GM12878 (cell line): ENCODE results near the gene CMTM1. TPM values are rescaled to one million over a fixed set of nuclear protein-coding genes. Genes with fewer than 3 reads are reported as not detected.

Experiments used
- ATF3 ChIP-seq: IDR thresholded peaks from 2 replicates; pipeline ENCODE4 v1.6.1; 2011; ENCODE audit warnings: low read depth, mild to moderate bottlenecking, low read length, moderate library complexity, borderline replicate concordance; ENCODE audit errors: extremely low read depth
- CBX5 ChIP-seq: sonication (generic); IDR thresholded peaks from 2 replicates; pipeline ENCODE4 v1.6.1; 2016; ENCODE audit warnings: low read depth, moderate library complexity, mild to moderate bottlenecking, inconsistent platforms
- CHD4 ChIP-seq: fragments of 200-600 bp; sonication (generic); IDR thresholded peaks from 2 replicates; pipeline ENCODE4 v1.6.1; 2016; ENCODE audit warnings: mild to moderate bottlenecking
- E2F4 ChIP-seq: IDR thresholded peaks from 2 replicates; pipeline ENCODE4 v1.6.1; 2012; ENCODE audit warnings: low read depth, low read length, improper control_type of control experiment
- ETV6 ChIP-seq, 2 experiments: fragments of 450-650 bp in 1 of 2; IDR thresholded peaks in 1 of 2; conservative IDR thresholded peaks in 1 of 2; 2 replicates each; pipeline ENCODE4 v1.6.1; 2014; ENCODE audit warnings: antibody characterized with exemption in 1 of 2, borderline replicate concordance in 1 of 2, low read depth in 1 of 2, mild to moderate bottlenecking in 1 of 2, moderate library complexity in 1 of 2
- EZH2 ChIP-seq: IDR thresholded peaks from 2 replicates; pipeline ENCODE4 v1.6.1; 2012; ENCODE audit warnings: low read depth, mild to moderate bottlenecking, control low read depth, inconsistent platforms, low read length, borderline replicate concordance; ENCODE audit not compliant: control insufficient read depth
- IRF4 ChIP-seq: IDR thresholded peaks from 2 replicates; pipeline ENCODE4 v1.6.1; 2011; ENCODE audit warnings: low read depth, low read length
- JUND ChIP-seq: IDR thresholded peaks from 2 replicates; pipeline ENCODE4 v1.6.1; 2012; ENCODE audit warnings: low read depth, mild to moderate bottlenecking, low read length, improper control_type of control experiment, moderate library complexity
- MEF2A ChIP-seq: IDR thresholded peaks from 2 replicates; pipeline ENCODE4 v1.6.1; 2011; ENCODE audit warnings: low read depth, mild to moderate bottlenecking, low read length, moderate library complexity; ENCODE audit not compliant: insufficient read depth
- MYB ChIP-seq: fragments of 150-350 bp; IDR thresholded peaks from 2 replicates; pipeline ENCODE4 v1.6.1; 2014; ENCODE audit warnings: mild to moderate bottlenecking, low read depth, low read length, borderline replicate concordance
- MYC ChIP-seq: IDR thresholded peaks from 2 replicates; pipeline ENCODE4 v1.6.1; 2011; ENCODE audit warnings: mild to moderate bottlenecking, low read length, moderate library complexity, inconsistent platforms; ENCODE audit not compliant: insufficient read depth, insufficient replicate concordance, insufficient read length, severe bottlenecking
- PAX8 ChIP-seq: fragments of 450-650 bp; IDR thresholded peaks from 2 replicates; pipeline ENCODE4 v1.6.1; 2017; ENCODE audit warnings: mild to moderate bottlenecking, moderate library complexity
- PML ChIP-seq: IDR thresholded peaks from 2 replicates; pipeline ENCODE4 v1.6.1; 2012; ENCODE audit warnings: low read length, inconsistent platforms
- RFX5 ChIP-seq: IDR thresholded peaks from 2 replicates; pipeline ENCODE4 v1.6.1; 2011; ENCODE audit warnings: low read depth, low read length, improper control_type of control experiment
- RUNX3 ChIP-seq: IDR thresholded peaks from 2 replicates; pipeline ENCODE4 v1.6.1; 2012; ENCODE audit warnings: low read length, inconsistent platforms
- SRF ChIP-seq, 2 experiments: IDR thresholded peaks; 2 replicates each; pipeline ENCODE4 v1.6.1; 2011; ENCODE audit warnings: low read depth in 2 of 2, low read length in 2 of 2, mild to moderate bottlenecking in 1 of 2, moderate library complexity in 1 of 2
- STAT1 ChIP-seq: fragments of 450-650 bp; conservative IDR thresholded peaks from 2 replicates; pipeline ENCODE4 v1.6.1; 2014; ENCODE audit warnings: antibody characterized with exemption, mild to moderate bottlenecking
- YY1 ChIP-seq: IDR thresholded peaks from 2 replicates; pipeline ENCODE4 v1.6.1; 2011; ENCODE audit warnings: low read depth, mild to moderate bottlenecking, low read length
- ZBTB11 ChIP-seq: fragments of 450-650 bp; formaldehyde crosslinking; IDR thresholded peaks from 2 replicates; pipeline ENCODE4 v1.5.0; 2022; ENCODE audit warnings: mild to moderate bottlenecking, missing genetic modification characterization
- ZNF217 ChIP-seq: fragments of 450-650 bp; IDR thresholded peaks from 2 replicates; pipeline ENCODE4 v1.6.1; 2017; ENCODE audit warnings: antibody characterized with exemption, mild to moderate bottlenecking
- ZNF24 ChIP-seq: fragments of 450-650 bp; IDR thresholded peaks from 2 replicates; pipeline ENCODE4 v1.6.1; 2017; ENCODE audit warnings: antibody characterized with exemption, mild to moderate bottlenecking
- ZNF592 ChIP-seq: fragments of 450-650 bp; IDR thresholded peaks from 2 replicates; pipeline ENCODE4 v1.6.1; 2017; ENCODE audit warnings: mild to moderate bottlenecking, moderate library complexity
- polyA plus RNA-seq, 11 experiments: library from polyadenylated mRNA; depleted of rRNA in 4 of 11; unstranded in 6 of 11; stranded (reverse) in 5 of 11; fragments of >200 nt; fragmentation: Nextera tagmentation in 4 of 11; fragmentation: Illumina TruSeq in 1 of 11; extraction: Ambion mirVana in 4 of 11; extraction: Trizol in 1 of 11; gene quantifications; 1 replicate in 1 of 11; 2 replicates in 10 of 11; pipeline versions ENCODE4 v1.2.1 to v1.2.3, GENCODE V29; 2011 to 2016; ENCODE audit warnings: inconsistent platforms in 2 of 11, missing spikeins in 2 of 11, low read depth in 1 of 11
- total RNA-seq, 4 experiments: library from RNA; depleted of rRNA in 3 of 4; stranded (reverse); fragments of >200 nt in 3 of 4; fragmentation: Illumina TruSeq in 1 of 4; extraction: Trizol in 1 of 4; gene quantifications; 2 replicates each; pipeline versions ENCODE4 v1.2.1 to v1.2.3, GENCODE V29; 2013 to 2021

The CMTM1 gene
- total and polyA plus RNA-seq, 10 of the 15 experiments (the other 5 are each of a cell fraction or from before 2014, with no cell fraction given): 0.09 to 3.0 (median 1.4) TPM; not detected in 2

- no peak for TF ChIP-seq E2F4
- TF ChIP-seq CHD4: no peak
- no peak for TF ChIP-seq RFX5
- TF ChIP-seq PML: no peak
- 0 out of 2 replicates have a peak, but pooled peaks have one; percentile 11 for TF ChIP-seq MEF2A
- no peak for TF ChIP-seq CBX5
- TF ChIP-seq RUNX3: peak; percentile 97
- no peak for TF ChIP-seq ZNF24
- no peak for TF ChIP-seq EZH2
- no peak for TF ChIP-seq ATF3
- no peak for TF ChIP-seq MYC
- no peak for TF ChIP-seq IRF4
- no peak for TF ChIP-seq STAT1
- TF ChIP-seq JUND: no peak
- TF ChIP-seq ZBTB11: no peak
- TF ChIP-seq MYB: no peak
- no peak for TF ChIP-seq ZNF217
- no peak for TF ChIP-seq PAX8
- no peak for TF ChIP-seq ZNF592
- peak in 1 of 2 experiments; percentile 76; a peak in 1 of 4 replicates for TF ChIP-seq ETV6 (conservative IDR thresholded peaks at IDR 0.05 in 1 of 2, IDR thresholded peaks at IDR 0.05 in 1 of 2; ENCODE audit: borderline replicate concordance in 1 of 2, low read depth in 1 of 2)
- no peak for TF ChIP-seq YY1
- TF ChIP-seq SRF (IDR thresholded peaks at IDR 0.05; ENCODE audit: low read depth in 2 of 2, low read length in 2 of 2): no peak
These were observed 42.3 kb upstream of the CMTM1 start (continued) for GRCh38 chr16:66523861-66524354.
